NT2/D1 (cell line): ENCODE measurements around the gene GRID2IP.
"Not testable (repeated sequence)": the region's sequence is repeated elsewhere in the genome, so short reads cannot be mapped to it uniquely, and the experiment has no call there.

Experiments used
- DNase-seq: peaks from one replicate; pipeline ENCODE4 v3.0.0-alpha.2; 2011; ENCODE audit warnings: low read depth, low spot score
- H3K27me3 ChIP-seq: 2 replicates; pipeline ENCODE4 v1.6.0; 2011; ENCODE audit warnings: mild to moderate bottlenecking; ENCODE audit not compliant: insufficient read length, insufficient read depth
- H3K36me3 ChIP-seq: 2 replicates; pipeline ENCODE4 v1.6.1; 2011; ENCODE audit warnings: mild to moderate bottlenecking, low read length, mixed read lengths; ENCODE audit not compliant: insufficient read depth, insufficient read length
- H3K4me1 ChIP-seq: 2 replicates; pipeline ENCODE4 v1.5.1; 2011; ENCODE audit not compliant: insufficient read depth, insufficient read length
- H3K4me3 ChIP-seq: 2 replicates; pipeline ENCODE4 v1.5.1; 2011; ENCODE audit warnings: low read depth; ENCODE audit not compliant: insufficient read length
- H3K9ac ChIP-seq: 2 replicates; pipeline ENCODE4 v1.6.0; 2011; ENCODE audit warnings: low read depth; ENCODE audit not compliant: insufficient read length
- H3K9me3 ChIP-seq: 2 replicates; pipeline ENCODE4 v1.5.1; 2011; ENCODE audit warnings: mild to moderate bottlenecking, low read length; ENCODE audit not compliant: insufficient read depth
- SUZ12 ChIP-seq: IDR thresholded peaks from 2 replicates; pipeline ENCODE4 v1.6.1; 2011; ENCODE audit not compliant: insufficient read length, insufficient read depth; ENCODE audit errors: extremely low read depth
- YY1 ChIP-seq: IDR thresholded peaks from 2 replicates; pipeline ENCODE4 v1.6.1; 2011; ENCODE audit not compliant: insufficient read length, insufficient read depth
- ZNF274 ChIP-seq: IDR thresholded peaks from 2 replicates; pipeline ENCODE4 v1.6.1; 2011; ENCODE audit warnings: mild to moderate bottlenecking, low read depth, low read length

GRID2IP gene

GRCh38 chr7:6579446-6579845, 28.2 kb upstream of the GRID2IP start:
- Histone ChIP-seq H3K27me3 (no peaks in the 10 kb centered on the region), H3K4me1 (peaks cover 7% of the 10 kb centered on the region), H3K9ac (no peak overlapping the region), H3K9me3 (no peaks in the 10 kb centered on the region), H3K36me3 (peaks cover 43% of the 10 kb centered on the region), H3K4me3 (no peak overlapping the region)
- DNase-seq: no peak
- TF ChIP-seq ZNF274 (no peak), YY1 (no peak), SUZ12 (no peak)

- DNase-seq: no peak
Observed at GRCh38 chr7:6578114-6579084, 27.1 kb upstream of the GRID2IP start.

GRCh38 chr7:6577369-6578113, 26.3 kb upstream of the GRID2IP start, which contains the start of gene ZDHHC4:
ZDHHC4 (plus strand) TSS chr7:6577454; CDS start chr7:6580562, 3,108 bp downstream.
- peak; percentile 80 for DNase-seq
- Histone ChIP-seq H3K9ac (peak within 1 kb of the TSS; percentile 82), H3K4me3 (peak within 1 kb of the TSS; percentile 70), H3K27me3 (no peaks in the 10 kb centered on the region), H3K36me3 (peaks cover 24% of the 10 kb centered on the region), H3K9me3 (no peaks in the 10 kb centered on the region), H3K4me1 (peaks cover 7% of the 10 kb centered on the region)
- TF ChIP-seq ZNF274 (no peak), YY1 (no peak), SUZ12 (no peak)

More at GRCh38 chr7:6578114-6579084, 27.1 kb upstream of the GRID2IP start:
- peak overlapping the region; percentile 82 for H3K9ac ChIP-seq
- TF ChIP-seq ZNF274 (no peak), SUZ12 (no peak)
- H3K36me3 ChIP-seq: peaks cover 33% of the 10 kb centered on the region
- no peaks in the 10 kb centered on the region for H3K9me3 ChIP-seq
- peaks cover 7% of the 10 kb centered on the region for H3K4me1 ChIP-seq
- H3K4me3 ChIP-seq: no peak overlapping the region
- H3K27me3 ChIP-seq: no peaks in the 10 kb centered on the region

- peak overlapping the region; percentile 82 for H3K9ac ChIP-seq
- H3K36me3 ChIP-seq: peaks cover 19% of the 10 kb centered on the region
- peak overlapping the region; percentile 70 for H3K4me3 ChIP-seq
- not testable (repeated sequence) for H3K9me3 ChIP-seq, H3K27me3 ChIP-seq, H3K4me1 ChIP-seq, DNase-seq
Observed at GRCh38 chr7:6576867-6577368, 25.7 kb upstream of the GRID2IP start.

GRCh38 chr7:6576024-6576866, 25.0 kb upstream of the GRID2IP start:
- H3K4me3 ChIP-seq: no peak overlapping the region
- no peak for DNase-seq
- peaks cover 7% of the 10 kb centered on the region for H3K4me1 ChIP-seq
- H3K27me3 ChIP-seq: no peaks in the 10 kb centered on the region
- no peak for TF ChIP-seq ZNF274
- no peak for TF ChIP-seq YY1
- no peak for TF ChIP-seq SUZ12
- H3K9ac ChIP-seq: no peak overlapping the region
- H3K9me3 ChIP-seq: no peaks in the 10 kb centered on the region
- H3K36me3 ChIP-seq: peaks cover 12% of the 10 kb centered on the region

- TF ChIP-seq ZNF274 (no peak), YY1 (no peak), SUZ12 (no peak)
Observed at GRCh38 chr7:6575281-6576023, 24.2 kb upstream of the GRID2IP start.

More at GRCh38 chr7:6575281-6576023, 24.2 kb upstream of the GRID2IP start:
- Histone ChIP-seq H3K4me1 (peaks cover 7% of the 10 kb centered on the region), H3K36me3 (peaks cover 4% of the 10 kb centered on the region), H3K4me3 (no peak overlapping the region), H3K9ac (no peak overlapping the region), H3K9me3 (no peaks in the 10 kb centered on the region), H3K27me3 (no peaks in the 10 kb centered on the region)
- no peak for DNase-seq
